Liver (tissue), 3 donors: Measurements from ENCODE around the gene YIPF4.

ENCODE experiments used
- FOXA1 ChIP-seq: IDR thresholded peaks from 2 replicates; pipeline ENCODE4 v1.6.1; 2016; ENCODE audit warnings: antibody characterized with exemption
- GABPA ChIP-seq, 2 donors: IDR thresholded peaks in 1 of 2; conservative IDR thresholded peaks in 1 of 2; 2 replicates each; pipeline ENCODE4 v1.6.1; 2016; ENCODE audit warnings: antibody characterized with exemption in 2 of 2, mild to moderate bottlenecking in 1 of 2, moderate library complexity in 1 of 2
- HNF4G ChIP-seq: IDR thresholded peaks from 2 replicates; pipeline ENCODE4 v1.6.1; 2016; ENCODE audit warnings: antibody characterized with exemption
- NR2F2 ChIP-seq: IDR thresholded peaks from 2 replicates; pipeline ENCODE4 v1.6.1; 2016; ENCODE audit warnings: antibody characterized with exemption
- RXRA ChIP-seq, 2 donors: IDR thresholded peaks; 2 replicates each; pipeline ENCODE4 v1.6.1; 2017 to 2018; ENCODE audit warnings: antibody characterized with exemption in 2 of 2, mild to moderate bottlenecking in 1 of 2
- SP1 ChIP-seq: IDR thresholded peaks from 2 replicates; pipeline ENCODE4 v1.6.1; 2018; ENCODE audit warnings: antibody characterized with exemption, mild to moderate bottlenecking
- TAF1 ChIP-seq: conservative IDR thresholded peaks from 2 replicates; pipeline ENCODE4 v1.6.1; 2016; ENCODE audit warnings: antibody characterized with exemption, mild to moderate bottlenecking
- TF ChIP-seq, protein P1 (sequence below): fragments of 150-350 bp; IDR thresholded peaks from 2 replicates; pipeline ENCODE4 v1.5.1; 2017; ENCODE audit warnings: improper control_type of control experiment, low read depth, low read length; ENCODE audit not compliant: missing input control
- TF ChIP-seq, protein P2 (sequence below): IDR thresholded peaks from 2 replicates; pipeline ENCODE4 v1.6.1; 2016; ENCODE audit warnings: antibody characterized with exemption
- TF ChIP-seq, protein P3 (sequence below): IDR thresholded peaks from 2 replicates; pipeline ENCODE4 v1.6.1; 2016; ENCODE audit warnings: antibody characterized with exemption
- donor health status: healthy.
- donor health status: healthy.

DNA sequence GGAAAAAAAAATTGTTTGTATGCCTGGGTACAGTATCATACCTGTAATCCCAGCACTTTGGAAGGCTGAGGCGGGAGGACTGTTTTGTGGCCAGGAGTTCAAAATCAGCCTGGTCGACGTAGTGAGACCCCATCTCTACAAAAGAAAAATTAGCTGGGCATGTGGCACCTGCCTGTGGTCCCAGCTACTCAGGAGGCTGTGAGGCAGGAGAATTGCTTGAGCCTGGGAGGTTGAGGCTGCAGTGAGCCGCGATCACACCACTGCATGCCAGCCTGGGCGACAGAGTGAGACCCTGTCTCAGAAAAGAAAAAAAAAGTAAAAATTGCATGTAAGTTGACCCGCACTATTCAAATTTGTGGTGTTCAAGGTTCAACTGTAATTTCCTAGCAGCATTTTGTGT is 32.9 kb downstream of the YIPF4 start:
- TF ChIP-seq, protein P1, sequence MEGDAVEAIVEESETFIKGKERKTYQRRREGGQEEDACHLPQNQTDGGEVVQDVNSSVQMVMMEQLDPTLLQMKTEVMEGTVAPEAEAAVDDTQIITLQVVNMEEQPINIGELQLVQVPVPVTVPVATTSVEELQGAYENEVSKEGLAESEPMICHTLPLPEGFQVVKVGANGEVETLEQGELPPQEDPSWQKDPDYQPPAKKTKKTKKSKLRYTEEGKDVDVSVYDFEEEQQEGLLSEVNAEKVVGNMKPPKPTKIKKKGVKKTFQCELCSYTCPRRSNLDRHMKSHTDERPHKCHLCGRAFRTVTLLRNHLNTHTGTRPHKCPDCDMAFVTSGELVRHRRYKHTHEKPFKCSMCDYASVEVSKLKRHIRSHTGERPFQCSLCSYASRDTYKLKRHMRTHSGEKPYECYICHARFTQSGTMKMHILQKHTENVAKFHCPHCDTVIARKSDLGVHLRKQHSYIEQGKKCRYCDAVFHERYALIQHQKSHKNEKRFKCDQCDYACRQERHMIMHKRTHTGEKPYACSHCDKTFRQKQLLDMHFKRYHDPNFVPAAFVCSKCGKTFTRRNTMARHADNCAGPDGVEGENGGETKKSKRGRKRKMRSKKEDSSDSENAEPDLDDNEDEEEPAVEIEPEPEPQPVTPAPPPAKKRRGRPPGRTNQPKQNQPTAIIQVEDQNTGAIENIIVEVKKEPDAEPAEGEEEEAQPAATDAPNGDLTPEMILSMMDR = no peak
- TF ChIP-seq, protein P2, sequence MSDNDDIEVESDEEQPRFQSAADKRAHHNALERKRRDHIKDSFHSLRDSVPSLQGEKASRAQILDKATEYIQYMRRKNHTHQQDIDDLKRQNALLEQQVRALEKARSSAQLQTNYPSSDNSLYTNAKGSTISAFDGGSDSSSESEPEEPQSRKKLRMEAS = no peak
- TF ChIP-seq TAF1 = no peak
- TF ChIP-seq, protein P3, sequence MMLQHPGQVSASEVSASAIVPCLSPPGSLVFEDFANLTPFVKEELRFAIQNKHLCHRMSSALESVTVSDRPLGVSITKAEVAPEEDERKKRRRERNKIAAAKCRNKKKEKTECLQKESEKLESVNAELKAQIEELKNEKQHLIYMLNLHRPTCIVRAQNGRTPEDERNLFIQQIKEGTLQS = no peak
- no peak for TF ChIP-seq HNF4G
- TF ChIP-seq SP1 = no peak
- no peak for TF ChIP-seq GABPA (IDR thresholded peaks at IDR 0.05 in 1 of 2, conservative IDR thresholded peaks at IDR 0.05 in 1 of 2)
- no peak for TF ChIP-seq FOXA1
- TF ChIP-seq NR2F2 = no peak
- no peak for TF ChIP-seq RXRA (IDR thresholded peaks at IDR 0.05)
